Vagina (tissue), 2 donors: ENCODE results near the gene PAQR5.

Source experiments
- POLR2AphosphoS5 ChIP-seq, 2 donors: sonication (generic); formaldehyde crosslinking; IDR thresholded peaks; one replicate each; pipeline ENCODE4 v1.9.0; 2017; ENCODE audit warnings: antibody characterized with exemption in 2 of 2, mild to moderate bottlenecking in 2 of 2, low read depth in 1 of 2; ENCODE audit not compliant: insufficient read depth in 1 of 2
- TF ChIP-seq, protein P1 (sequence below), 3 experiments: fragments of 450-650 bp in 2 of 3; fragments of 200-600 bp in 1 of 3; sonication (generic) in 1 of 3; IDR thresholded peaks; one replicate each; pipeline ENCODE4 v1.5.1; 2017 to 2019; ENCODE audit warnings: antibody characterized with exemption in 3 of 3, mild to moderate bottlenecking in 2 of 3, moderate library complexity in 2 of 3

DNA sequence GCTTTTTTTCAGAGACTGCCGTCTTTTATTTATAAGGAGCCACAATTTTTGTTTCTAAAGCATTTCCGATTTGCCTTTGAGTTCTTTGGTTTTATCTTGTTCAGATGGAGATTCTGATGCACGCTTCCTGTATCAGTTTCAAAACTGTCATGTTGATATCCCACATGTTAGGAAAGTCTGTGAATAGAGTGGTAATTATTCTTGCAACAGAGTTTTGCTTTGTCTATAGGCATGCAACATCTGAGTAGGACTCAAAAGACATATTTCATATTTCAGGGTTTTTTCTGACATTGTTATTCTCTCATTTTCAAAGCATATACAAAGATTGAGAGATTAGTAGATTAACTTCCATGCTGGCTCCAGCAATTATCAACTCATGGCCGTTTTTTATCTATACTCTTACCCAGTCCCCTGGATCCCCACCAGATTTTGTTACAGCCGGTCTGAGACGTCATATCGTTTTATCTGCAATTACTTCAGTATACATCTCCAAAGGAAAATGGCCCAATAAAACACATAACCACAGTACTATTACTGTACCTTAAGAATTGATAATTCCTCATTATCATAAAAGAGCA lies 22.4 kb downstream of the PAQR5 start:
- TF ChIP-seq, protein P1, sequence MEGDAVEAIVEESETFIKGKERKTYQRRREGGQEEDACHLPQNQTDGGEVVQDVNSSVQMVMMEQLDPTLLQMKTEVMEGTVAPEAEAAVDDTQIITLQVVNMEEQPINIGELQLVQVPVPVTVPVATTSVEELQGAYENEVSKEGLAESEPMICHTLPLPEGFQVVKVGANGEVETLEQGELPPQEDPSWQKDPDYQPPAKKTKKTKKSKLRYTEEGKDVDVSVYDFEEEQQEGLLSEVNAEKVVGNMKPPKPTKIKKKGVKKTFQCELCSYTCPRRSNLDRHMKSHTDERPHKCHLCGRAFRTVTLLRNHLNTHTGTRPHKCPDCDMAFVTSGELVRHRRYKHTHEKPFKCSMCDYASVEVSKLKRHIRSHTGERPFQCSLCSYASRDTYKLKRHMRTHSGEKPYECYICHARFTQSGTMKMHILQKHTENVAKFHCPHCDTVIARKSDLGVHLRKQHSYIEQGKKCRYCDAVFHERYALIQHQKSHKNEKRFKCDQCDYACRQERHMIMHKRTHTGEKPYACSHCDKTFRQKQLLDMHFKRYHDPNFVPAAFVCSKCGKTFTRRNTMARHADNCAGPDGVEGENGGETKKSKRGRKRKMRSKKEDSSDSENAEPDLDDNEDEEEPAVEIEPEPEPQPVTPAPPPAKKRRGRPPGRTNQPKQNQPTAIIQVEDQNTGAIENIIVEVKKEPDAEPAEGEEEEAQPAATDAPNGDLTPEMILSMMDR (IDR thresholded peaks at IDR 0.05): no peak
- TF ChIP-seq POLR2AphosphoS5 (IDR thresholded peaks at IDR 0.05; ENCODE audit: insufficient read depth in 1 of 2, low read depth in 1 of 2): no peak
